IPS DF 6.9 (cell line): ENCODE data around the gene STARD8.

Experiments used
- DNase-seq: peaks from one replicate; pipeline ENCODE4 v3.0.0-alpha.2; 2013; ENCODE audit warnings: low read depth, low spot score
- H3K27ac ChIP-seq: one replicate; pipeline ENCODE4 v1.5.1; 2013; ENCODE audit warnings: low read length, control low read depth
- H3K27me3 ChIP-seq: 2 replicates; pipeline ENCODE4 v1.6.1; 2013; ENCODE audit warnings: mild to moderate bottlenecking, low read length; ENCODE audit not compliant: control insufficient read depth, insufficient read depth
- H3K36me3 ChIP-seq: 2 replicates; pipeline ENCODE4 v1.6.1; 2013; ENCODE audit warnings: low read length; ENCODE audit not compliant: control insufficient read depth, insufficient read depth
- H3K4me1 ChIP-seq: 2 replicates; pipeline ENCODE4 v1.6.1; 2013; ENCODE audit warnings: low read length; ENCODE audit not compliant: control insufficient read depth, insufficient read depth
- H3K4me3 ChIP-seq: 2 replicates; pipeline ENCODE4 v1.5.1; 2013; ENCODE audit warnings: mild to moderate bottlenecking, low read length
- H3K9me3 ChIP-seq: 2 replicates; pipeline ENCODE4 v1.6.1; 2013; ENCODE audit warnings: low read length, inconsistent platforms; ENCODE audit not compliant: control insufficient read depth, insufficient read depth
- WGBS: extraction: QIAGEN DNeasy Blood & Tissue Kit; methylation state at CpG from one replicate; pipeline ENCODE4 v1.1.7; 2013; ENCODE audit warnings: mixed read lengths, missing lambda C conversion rate; ENCODE audit not compliant: insufficient read length, insufficient coverage; 5-methylcytosine and 5-hydroxymethylcytosine counted together

The STARD8 gene

DNA sequence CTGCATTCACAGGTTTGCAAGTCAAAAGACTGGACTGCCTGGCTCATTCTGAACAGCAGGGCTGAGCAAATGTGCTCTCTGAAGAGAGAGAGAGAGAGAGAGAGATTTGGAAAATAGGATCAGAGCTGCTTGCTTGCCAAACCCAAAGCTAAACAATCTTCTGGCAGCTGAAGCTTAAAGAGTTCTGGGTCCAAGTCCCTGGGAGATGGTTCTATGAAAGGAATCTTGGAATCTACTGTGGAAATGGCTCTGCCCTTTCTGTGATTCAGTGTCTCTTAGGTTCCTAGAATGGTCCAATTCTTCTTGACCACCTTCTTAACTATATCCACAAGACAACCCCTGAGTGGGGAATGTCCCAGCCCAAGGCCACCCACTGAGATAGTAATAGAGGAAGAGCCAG, 115.3 kb downstream of the STARD8 start:
- H3K27me3 ChIP-seq, result no peaks in the 10 kb centered on the region
- no peak for DNase-seq

DNA sequence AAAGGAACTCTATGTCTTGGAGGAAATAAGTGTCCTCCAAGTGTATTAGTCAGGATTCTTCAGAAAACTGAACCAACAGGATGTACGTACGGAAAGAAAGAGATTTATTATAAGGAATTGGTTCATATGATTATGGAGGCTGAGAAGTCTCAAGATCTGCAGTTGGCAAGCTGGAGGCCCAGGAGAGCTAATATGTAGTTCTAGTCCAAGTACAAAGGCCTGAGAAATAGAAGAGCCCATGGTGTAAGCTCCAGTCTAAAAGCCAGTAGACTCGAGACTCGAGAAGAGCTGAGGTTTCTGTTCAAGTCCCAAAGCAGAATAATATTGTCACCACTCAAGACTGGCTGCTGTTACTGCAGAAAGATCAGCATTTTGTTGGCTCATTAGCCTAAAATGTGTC, 116.0 kb downstream of the STARD8 start:
- H3K27me3 ChIP-seq, result no peaks in the 10 kb centered on the region
- no peak overlapping the region for H3K4me3 ChIP-seq

More for the DNA sequence above, 115.3 kb downstream of the STARD8 start:
- Histone ChIP-seq H3K4me3 (no peak overlapping the region), H3K9me3 (no peaks in the 10 kb centered on the region), H3K4me1 (no peaks in the 10 kb centered on the region), H3K27ac (no peak overlapping the region), H3K36me3 (no peaks in the 10 kb centered on the region)

More for the DNA sequence above, 116.0 kb downstream of the STARD8 start:
- Histone ChIP-seq H3K4me1 (no peaks in the 10 kb centered on the region), H3K9me3 (no peaks in the 10 kb centered on the region), H3K27ac (no peak overlapping the region), H3K36me3 (no peaks in the 10 kb centered on the region)
- no peak for DNase-seq
- no CpG with 5 or more reads among the region's 4 CpGs for WGBS
